Endometrial microvascular endothelial cells (primary cell): ENCODE results near the gene NTSR1. TPM values are rescaled to one million over a fixed set of nuclear protein-coding genes. Genes with fewer than 3 reads are reported as not detected.

Experiments used
- in situ Hi-C: cut with HindIII; loops from 2 replicates; pipeline ENCODE4 v1.10.0; 2017; ENCODE audit warnings: low sequenced_read_pairs, low pct_unique_long_range_greater_than_20kb; ENCODE audit errors: inconsistent ontology term
- total RNA-seq: library from RNA; depleted of rRNA; stranded (reverse); fragments of >200 nt; gene quantifications from one replicate; pipeline ENCODE4 v1.2.3, GENCODE V29; 2015; ENCODE audit errors: inconsistent ontology term

NTSR1 gene
- total RNA-seq, 1 donor from 2014 or later: 0.19 TPM

DNA sequence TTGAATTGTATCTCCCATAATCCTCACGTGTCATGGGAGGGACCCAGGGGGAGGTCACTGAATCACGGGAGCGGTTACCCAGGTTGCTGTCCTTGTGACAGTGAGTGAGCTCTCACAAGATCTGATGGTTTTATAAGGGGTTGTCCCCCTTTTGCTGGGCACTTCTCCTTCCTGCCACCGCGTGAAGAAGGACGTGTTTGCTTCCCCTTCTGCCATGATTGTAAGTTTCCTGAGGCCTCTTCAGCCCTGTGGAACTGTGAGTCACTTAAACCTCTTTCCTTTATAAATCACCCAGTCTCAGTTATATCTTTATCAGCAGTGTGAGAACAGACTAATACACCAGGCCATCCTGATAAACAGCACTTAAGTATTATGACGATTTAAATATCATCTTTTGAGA lies 78.7 kb downstream of the NTSR1 start:
- in situ Hi-C loops: no loop called here

DNA sequence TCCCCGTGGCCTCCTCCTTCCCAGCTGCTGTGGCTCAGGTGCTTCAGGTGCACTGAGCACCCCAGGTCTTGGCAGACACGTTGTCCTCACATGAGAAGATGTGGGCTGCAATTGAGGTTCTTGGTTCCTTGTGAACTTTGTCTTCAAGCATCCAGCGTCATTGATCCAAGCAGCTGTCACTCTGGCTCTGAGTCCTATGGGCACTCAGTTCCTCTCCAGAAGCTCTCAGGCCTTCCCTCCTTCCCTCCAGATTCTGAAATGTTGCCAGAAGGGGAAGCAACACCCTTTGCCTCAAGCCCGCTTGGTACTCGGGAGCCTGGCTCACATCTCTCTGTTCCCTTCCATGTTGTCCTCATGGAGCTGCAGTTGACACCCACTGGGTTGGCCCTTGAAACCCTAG lies 79.2 kb downstream of the NTSR1 start:
- in situ Hi-C loops: no loop called here

DNA sequence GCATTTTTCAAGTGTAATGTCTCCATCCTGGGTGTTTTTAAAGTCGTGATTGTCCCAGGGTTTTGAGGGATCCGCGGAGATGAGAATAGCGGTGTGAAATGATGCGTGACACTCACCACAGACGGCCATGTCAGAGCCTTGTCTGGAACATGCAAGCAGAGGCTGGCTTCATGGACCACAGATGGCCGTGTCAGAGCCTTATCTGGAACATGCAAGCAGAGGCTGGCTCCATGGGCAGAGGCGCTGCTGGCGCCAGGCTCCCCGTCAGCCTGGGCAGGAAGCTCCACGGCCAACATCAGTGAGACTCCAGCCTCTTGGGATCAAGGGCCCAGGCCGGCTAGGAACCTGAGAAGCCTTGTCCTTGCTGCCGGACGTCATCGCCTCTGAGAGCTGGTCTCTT lies 80.0 kb downstream of the NTSR1 start:
- in situ Hi-C loops: no loop called here

DNA sequence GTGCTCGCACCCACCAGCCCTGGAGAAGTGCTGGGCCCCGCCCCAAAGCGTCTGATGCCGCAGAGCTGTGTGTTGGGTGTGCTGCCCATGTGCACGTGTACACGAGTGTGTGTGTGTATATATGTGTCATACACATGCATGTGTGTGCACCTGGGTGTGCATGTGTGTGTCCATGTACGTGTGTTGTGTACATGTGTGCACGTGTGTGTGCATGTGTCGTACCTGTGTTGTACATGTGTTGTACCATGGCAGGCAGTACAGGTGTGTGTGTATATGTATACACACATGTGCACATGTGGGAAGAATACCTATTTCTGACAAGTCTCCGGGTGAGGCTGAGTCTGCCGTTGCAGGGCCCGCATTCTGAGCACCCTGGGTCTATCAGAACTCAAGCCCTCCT lies 81.4 kb downstream of the NTSR1 start:
- in situ Hi-C loops: no loop called here

DNA sequence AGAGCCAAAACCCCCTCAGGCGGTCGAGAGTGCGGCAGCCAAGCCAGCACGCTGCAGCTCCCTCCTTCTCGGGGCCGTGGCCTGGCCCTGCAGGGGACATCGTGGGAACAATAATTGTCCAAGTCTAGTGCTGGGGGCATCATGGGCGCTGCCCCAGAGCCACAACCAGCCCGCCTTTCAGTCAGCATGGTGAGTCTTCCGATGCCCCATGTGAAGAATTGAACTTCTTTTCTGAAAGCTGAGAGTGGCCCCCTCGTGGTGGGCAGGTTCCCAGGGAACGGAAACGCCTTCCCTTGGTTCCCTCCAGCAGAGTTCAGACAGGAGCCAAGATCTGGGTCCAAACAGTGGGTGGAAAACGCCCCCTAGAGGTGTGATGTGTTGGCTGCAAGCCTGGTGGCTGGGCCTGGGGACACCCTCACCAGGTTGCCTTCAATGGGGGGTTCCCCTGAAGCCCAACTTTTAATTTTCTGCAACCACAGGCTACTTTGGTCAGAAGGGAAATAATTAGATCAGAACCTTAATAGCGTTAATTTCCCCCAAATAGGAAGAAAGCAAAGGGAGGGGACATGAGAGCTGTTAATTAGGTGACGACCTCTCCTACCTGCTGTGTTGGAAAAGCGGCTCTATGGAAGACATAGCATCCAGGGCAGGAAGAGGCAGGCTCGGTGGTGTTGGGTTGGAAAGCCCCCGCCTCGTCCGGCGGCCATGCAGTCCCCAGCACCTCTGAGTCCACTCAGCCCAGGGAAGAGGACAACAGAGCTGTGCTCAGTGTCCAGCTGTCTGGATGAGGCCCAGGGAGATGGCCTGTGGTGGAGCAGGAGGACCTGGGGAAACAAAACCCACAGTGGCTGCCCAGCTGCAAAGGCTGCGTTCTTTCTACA lies 82.9 kb downstream of the NTSR1 start:
- in situ Hi-C loops: no loop called here

DNA sequence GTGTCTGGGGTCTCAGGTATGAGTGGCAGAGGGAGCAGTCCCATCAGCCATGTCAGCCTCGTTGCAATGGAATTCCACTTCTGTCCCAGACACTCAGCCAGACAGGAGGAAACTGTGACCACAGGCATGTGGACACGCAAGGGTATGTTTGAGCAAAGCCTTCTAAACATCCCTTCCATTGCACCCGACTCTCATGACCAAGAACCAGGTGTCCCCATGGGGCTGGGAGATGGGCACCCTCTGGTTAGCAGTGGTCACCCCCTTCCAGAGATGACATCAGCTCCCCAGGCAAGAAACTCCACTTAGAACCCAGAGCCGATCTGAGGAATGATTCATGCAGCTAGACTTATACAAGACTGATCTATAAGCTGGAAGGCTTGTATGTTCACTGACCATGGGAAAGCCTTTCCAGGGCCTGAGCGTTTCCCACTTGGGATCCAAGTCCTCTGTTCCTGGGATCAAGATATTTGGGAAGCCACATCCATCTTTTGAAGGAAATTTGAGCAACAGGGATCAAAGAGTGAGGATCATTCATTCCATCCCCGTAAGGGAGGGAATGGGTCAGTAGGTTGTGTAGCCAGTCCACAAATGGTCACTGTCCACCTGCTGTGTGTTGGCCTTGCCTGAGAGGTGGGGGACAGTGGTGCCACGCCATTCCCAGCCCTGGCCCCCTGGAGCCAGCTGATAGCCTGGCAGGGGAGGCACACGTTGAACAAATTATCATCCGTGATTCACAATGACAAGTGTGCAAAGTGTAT lies 83.7 kb downstream of the NTSR1 start:
- in situ Hi-C loops: no loop called here

DNA sequence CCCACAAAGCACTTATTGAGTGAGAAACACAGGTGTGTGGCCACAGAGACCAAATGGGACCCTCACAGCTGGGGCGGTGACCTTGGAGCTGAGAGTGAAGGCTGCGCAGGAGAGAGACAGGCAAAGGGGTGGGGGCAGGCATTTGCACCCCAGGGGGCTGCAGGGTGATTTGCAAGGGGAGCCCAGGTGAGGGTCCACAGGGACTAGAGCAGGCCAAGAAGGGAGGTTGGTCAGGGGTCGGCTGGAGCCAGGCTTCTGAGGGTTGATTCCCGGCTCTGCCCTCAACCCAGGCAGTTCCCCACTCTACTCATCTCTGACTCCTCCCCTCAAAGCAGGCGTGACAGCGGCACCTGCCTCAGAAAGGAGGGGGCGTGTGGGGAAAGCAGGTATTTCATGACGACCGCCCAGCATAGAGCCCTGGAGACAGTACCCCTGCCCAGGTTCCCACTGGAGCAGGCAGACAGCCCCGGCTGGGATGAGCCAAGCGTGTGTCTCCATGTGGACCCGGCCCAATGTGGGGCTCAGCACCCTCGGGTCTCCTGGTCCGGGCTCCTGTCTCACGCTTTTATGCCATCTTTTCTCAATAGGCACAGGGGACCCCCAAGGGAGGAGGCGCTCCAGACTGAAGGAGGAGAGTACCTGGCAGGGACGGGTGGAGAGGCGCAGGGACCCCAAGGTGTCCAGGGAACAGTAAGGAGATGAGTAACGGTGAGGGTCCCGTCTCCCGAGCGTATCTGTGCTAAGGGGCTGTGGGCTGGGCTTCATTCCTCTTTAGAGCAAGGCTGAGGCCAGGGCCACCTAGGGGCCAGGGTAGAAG lies 84.5 kb downstream of the NTSR1 start:
- in situ Hi-C loops: no loop called here

DNA sequence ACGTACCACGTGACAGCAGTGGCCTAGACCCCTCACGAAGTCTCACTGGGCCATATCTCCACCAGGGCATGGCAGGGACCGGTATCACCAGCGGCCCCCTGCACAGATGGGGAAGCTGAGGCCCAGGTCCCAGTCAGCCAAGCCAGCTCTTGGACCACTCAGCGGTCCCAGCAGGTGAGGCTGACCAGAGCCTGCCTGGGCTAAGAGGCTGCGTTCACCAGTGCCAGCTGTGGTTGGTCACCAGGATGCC lies 85.0 kb downstream of the NTSR1 start:
- in situ Hi-C loops: no loop called here

DNA sequence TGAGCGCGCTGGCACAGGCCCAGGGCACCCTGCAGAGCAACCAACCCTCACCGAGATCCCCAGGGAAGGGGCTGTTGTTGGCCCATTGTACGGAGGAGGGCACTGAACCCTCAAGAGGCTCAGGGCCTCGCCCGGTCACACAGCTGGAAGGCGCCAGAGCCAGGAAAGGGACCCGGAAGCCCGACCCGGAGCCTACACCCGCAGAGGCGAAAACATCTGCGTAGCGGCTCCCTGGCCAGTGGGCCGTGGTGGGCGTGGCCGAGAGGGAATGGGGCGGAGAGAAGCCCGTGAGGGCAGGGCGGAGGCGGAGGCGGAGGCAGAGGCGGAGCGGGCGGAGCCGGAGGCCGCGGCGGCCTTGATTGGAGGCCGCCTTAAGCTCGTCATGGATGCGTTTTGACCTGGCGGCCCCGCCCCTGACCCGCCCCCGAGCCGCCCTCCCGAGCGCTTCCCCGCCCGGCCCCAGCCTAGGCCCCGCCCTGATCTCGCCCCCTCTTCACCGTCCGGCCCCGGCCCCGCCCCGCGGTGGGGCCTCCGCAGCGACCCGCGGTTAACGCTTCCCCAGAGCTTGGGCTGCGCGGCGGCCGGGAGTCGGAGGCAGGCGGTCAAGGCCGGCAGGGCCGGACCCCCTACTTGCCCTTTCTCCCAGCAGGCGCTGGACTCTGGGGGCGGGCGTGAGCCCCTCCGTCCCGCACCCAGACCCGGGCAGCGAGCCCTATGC lies 85.5 kb downstream of the NTSR1 start:
- in situ Hi-C loops: no loop called here

DNA sequence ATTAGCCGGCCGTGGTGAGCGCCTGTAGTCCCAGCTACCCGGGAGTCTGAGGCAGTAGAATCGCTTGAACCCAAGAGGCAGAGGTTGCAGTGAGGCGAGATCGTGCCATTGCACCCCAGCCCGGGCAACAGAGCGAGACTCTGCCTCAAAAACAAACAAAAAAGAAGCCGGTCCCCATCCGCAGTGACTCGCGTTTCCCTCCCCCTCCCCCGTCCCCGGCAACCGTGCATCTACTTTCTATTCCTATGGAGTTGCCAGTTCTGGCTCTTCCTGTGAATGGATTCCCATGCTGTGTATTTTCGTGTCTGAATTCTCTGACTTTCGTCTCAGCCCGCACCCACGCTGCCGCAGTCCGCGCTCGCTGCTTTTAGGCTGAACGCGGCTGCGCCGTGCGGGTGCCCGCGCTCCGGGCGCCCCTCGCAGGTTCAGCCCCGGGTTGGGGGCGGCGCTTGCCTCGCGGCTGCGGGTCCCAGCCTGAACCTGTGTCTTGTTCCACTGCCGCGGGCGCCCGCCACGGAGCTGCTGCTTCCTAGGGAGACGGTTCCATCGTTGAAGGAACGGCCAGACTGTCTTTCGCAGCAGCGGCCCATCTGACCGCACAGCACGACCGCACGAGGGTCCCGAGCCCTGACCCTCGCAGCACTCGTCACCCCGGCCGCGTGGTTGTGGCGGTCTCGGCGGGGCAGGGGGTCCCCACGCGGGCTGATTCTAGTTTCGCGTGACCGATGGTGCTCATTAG lies 86.6 kb downstream of the NTSR1 start:
- in situ Hi-C loops: no loop called here

DNA sequence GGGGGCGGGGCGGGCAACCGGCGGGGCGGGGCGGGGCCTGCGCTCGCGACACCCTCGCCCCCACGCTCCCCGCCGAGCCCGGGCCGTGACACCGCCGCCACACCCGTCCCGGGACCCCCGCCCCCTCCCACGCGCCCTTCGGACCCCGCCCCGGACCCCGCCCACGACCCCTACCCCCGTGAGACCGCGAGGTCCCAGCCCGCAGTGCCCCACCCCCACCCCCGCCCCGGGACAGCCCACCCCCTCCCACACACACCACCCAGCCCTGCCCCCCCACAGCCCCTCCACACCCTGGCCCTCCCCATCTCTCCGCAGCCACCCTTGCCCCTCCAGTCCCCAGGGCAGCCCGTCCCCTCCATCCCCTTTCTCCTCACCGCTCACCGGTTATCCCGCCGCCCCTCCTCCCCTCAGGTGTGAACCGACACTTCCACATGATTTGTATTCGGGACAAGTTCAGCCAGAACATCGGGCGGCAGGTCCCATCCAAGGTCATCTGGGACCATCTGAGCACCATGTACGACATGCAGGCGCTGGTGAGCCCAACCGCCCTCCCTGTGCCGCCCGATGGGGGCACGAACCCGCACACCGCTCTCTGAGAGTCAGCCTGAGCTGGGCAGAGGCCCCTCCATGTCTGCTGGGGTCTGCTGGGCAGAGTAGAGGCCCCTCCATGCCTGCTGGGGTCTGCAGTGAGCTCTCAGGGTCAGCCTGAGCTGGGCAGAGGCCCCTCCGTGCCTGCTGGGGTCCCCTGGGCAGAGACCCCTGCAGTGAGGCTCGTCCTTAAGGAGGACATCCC lies 88.3 kb downstream of the NTSR1 start:
- in situ Hi-C loops: no loop called here

DNA sequence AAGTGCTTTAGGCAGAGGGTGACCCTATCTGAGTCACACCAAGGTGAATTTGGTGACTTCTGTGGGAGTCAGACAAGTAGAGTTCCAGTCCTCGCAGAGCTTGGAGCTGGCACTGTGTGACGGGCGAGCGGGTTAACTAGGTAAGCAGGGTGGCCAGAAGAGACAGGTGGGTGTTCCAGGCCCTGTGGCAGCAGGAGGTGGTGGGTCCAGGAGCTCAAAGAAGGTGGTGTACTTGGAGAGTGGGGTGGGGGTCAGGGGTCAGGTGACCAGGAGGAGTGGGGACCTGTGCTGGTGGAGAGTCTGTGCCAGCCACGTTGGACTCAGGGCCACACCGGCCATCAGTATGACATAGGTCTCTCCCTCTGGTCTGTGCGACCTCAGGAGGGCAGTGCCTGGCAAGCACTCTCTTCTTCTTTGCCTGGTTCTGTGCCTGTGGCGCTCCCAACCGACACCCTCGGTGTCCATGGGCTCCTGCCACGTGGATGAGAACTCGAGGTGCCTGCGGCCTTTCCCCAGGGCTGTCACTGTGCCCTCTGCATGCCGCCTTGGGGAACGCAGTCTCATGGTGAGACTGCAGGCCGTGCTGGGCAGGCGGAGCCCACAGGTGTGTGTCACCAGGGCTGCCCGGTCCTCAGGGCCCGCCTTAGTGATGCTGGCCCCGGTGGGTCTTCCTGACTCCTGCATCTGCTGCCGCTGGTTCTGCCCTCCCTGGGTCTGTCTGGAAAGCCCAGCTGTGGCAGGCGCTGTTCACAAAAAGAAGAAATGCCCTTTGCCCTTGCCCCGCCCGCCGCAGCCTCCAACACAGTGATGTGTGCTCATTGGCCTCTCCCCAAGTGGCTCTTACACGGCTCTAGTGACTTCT lies 89.3 kb downstream of the NTSR1 start:
- in situ Hi-C loops: no loop called here

DNA sequence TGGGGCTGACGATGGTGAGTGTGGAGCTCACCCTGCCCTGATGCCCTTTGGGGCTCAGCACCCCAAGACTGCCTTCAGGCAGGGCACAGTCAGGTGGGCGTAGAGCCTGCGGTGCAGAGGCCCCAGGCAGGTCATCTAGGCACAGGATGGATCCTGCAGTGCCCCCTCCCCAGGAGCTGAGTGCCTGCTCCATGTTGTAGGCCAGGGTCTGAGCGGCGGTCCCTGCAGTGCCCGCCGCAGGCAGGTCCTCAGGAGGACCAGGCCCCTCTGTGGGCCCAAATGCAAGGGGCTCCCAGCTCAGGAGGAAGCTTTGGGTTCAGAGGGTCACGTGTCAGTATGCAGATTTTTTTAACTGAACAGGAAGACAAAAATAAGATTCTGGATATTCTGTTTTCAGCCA lies 90.4 kb downstream of the NTSR1 start:
- in situ Hi-C loops: no loop called here

DNA sequence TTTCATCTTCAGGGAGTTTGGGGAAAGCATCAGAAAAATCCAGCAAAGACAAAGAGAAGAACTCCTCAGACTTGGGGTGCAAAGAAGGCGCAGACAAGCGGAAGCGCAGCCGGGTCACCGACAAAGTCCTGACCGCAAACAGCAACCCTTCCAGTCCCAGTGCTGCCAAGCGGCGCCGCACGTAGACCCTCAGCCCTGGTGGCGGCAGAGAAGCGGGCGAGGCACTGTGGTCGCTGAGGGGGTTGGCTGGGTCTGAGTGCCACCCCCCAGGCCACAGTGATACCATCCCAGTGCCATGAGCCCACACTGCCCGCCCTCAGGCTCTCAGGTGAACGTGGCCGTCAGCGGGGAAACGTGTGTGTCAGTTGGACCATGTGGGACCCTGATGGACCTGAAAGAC lies 90.8 kb downstream of the NTSR1 start:
- in situ Hi-C loops: no loop called here

DNA sequence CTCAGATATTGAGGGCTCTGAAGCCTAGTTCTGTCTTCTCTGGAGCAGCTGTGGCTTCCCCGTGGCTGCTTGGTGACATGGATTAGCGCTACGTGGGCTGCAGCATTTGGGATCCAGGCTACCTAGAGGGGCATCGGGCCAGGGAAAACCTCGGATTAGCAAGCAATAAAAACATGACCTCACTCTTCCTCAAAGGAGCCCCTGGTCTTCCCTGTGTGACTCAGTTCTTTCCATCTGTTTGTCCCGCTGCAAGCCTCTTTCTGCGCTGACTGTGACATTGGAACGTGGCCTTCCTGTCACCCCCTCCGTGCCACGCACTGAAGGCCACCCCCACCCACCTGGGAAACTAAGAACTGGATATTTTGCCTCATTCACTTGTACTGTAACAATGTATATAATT lies 91.2 kb downstream of the NTSR1 start:
- in situ Hi-C loops: no loop called here

DNA sequence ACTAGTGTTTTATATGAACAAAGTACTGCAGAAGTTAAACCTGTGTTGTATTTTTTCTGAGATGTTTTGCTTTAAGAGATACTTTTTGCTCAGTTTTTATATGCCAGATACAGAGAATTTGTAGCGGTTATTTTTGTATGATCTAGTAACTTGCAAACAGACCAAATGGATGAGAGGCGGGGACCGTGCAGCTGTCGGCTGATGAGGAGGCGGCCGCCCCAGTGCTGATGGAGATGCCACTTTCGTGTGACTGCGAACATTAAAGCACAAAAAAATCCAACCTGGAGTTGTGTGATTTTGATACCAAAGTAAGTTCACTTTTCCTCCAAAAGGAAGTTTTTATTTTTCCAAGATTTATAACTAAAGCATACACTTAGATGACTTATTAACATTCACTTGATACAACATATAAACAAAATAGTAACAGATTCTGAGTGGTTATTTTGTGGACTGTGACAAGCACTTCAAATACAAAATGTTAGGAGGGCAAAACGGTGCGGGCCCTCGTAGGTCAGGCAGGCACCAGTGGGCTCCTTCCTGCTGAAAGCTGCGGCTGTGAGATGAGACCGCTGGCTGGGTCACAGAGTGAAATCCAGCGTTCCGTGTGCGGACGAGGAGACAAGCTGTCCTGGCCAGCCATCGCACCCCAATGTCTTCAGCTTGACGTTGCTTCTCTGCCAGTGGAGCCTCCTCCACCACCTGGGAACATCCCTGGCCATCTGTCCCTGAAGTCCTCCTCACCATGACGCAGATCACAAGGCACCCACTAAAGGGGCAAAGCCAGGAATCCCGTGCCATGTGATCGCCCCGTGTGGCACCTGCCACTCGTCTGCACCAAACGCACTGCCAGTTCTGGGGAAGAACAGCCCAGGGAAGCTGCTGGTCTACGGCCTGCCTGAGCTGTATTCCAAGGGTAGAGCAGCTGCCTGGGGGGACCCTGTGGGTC lies 92.0 kb downstream of the NTSR1 start:
- in situ Hi-C loops: no loop called here
